Measurements from ENCODE around the gene WDR37.
"Not testable (repeated sequence)": the region's sequence is repeated elsewhere in the genome, so short reads cannot be mapped to it uniquely, and the experiment has no call there.

WDR37 gene, protein sequence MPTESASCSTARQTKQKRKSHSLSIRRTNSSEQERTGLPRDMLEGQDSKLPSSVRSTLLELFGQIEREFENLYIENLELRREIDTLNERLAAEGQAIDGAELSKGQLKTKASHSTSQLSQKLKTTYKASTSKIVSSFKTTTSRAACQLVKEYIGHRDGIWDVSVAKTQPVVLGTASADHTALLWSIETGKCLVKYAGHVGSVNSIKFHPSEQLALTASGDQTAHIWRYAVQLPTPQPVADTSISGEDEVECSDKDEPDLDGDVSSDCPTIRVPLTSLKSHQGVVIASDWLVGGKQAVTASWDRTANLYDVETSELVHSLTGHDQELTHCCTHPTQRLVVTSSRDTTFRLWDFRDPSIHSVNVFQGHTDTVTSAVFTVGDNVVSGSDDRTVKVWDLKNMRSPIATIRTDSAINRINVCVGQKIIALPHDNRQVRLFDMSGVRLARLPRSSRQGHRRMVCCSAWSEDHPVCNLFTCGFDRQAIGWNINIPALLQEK

DNA sequence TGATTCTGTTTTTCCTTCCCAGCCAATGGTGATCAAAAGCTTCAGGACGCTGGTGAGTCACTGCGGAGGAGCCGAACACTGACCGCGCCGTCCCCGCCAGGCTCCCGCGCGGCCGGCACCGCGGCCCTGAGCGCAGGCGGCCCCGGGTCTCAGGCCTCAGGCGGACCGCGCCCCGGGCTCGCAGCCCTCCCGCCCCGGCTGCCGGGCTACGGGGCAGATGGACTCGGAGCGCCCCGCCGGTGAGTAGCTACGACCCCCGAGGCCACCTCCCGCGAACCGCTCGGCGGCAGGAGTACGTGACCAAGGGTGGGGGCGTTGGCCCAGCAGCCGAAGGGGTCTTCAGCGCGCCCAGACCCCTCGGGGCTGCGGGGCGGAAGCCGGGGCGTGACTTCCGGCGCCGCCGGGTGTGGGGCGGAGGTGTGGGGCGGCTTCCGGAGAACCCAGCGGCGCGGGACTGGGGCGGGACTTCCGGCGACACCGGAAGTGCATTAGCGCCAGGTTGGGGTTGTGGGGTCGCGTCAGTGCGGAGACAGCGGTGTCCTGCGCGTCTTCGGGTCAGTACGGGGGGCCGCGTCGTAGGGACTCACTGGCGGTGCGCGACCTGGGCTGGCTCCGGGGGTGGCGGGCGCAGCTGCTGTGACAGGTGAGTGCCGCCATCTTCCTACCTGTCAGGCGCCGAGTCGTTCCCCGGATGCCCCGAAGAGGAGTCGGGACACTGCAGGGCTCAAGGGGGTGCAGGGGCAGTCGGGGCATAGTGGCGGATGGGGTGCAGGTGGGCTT, at the start of gene WDR37:
Gene WDR37, plus strand, starts transcription at position 60 of the 780 bp plus-strand sequence. CDS start 15,771 bp downstream, outside the sequence.
- DNase-seq (ENCODE audit: low read depth in 2 of 2) = peak; percentile 78 to 82

GRCh38 chr10:1006573-1006972, 49.6 kb upstream of the WDR37 start:
- no peak for DNase-seq (ENCODE audit: low read depth in 2 of 2)

- DNase-seq (ENCODE audit: low read depth in 2 of 2) = no peak
Observed at GRCh38 chr10:1007583-1007982, 48.6 kb upstream of the WDR37 start.

GRCh38 chr10:1009071-1009494, 47.1 kb upstream of the WDR37 start:
- no peak for DNase-seq (ENCODE audit: low read depth in 2 of 2)

- not testable (repeated sequence) for DNase-seq (ENCODE audit: low read depth in 2 of 2)
Observed at GRCh38 chr10:1009947-1010346, 46.2 kb upstream of the WDR37 start.

- no peak for DNase-seq (ENCODE audit: low read depth in 2 of 2)
Observed at GRCh38 chr10:1010703-1011102, 45.5 kb upstream of the WDR37 start.

DNA sequence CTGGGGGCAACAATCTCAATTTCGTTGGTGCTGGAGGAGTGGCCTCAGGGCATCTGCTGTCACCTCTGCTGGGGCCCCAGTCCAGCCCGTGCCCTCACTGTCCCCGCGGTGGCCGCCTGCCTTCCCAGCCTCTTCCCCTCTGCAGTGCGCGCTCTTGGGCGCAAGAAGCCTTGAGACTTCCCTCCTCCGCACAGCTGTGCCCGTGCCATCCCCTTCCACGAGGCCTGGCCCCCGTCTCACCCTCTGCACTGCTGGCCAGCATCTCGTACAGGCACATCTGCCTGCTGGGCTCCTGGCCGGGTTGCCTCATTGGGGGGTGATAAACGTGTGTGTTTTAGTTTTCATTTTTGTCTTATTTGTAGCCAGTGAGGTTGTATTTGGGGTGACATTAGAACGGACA, 44.5 kb upstream of the WDR37 start:
- DNase-seq (ENCODE audit: low read depth in 2 of 2) = no peak

DNA sequence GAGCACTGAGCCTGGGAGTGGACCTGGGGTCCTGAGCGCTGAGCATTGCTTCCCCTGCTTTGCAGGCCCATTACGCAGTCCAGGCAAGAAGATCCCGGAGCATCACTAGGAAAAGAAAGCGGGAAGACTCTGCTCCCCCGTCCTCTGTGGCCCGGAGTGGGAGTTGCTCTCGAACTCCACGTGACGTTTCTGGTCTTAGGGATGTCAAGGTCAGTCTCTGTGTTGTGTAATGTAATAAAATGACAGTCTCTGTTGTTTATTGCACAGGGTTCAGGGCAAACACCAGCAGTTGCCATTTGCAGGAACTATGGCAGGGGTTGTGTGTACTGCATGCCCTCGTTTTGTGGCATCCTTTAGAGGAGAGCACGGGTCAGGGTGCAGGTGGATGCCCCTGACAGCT, 40.5 kb upstream of the WDR37 start:
- no peak for DNase-seq (ENCODE audit: low read depth in 2 of 2)

DNA sequence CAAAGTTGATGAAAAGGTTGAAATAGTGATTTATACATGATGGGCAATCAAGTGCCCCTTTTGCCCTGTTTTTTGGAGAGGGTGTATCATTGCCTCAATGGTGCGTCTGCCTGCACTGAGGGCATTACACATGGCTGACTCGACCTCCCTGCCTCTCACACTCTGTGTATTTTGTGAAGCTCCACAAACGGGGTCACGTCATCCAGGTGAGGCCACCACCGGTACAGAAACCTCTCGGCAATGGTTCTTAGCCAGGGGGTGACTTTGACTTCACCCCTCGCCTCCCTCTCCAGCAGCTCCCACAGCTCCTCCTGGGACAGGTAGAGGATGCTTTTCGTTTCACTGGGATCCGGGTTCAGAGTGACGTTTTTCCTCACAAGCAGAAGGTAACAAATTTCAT, 36.8 kb upstream of the WDR37 start:
- DNase-seq (ENCODE audit: low read depth in 2 of 2) = no peak

- no peak for DNase-seq (ENCODE audit: low read depth in 2 of 2)
Observed at GRCh38 chr10:1020460-1020859, 35.7 kb upstream of the WDR37 start.

DNA sequence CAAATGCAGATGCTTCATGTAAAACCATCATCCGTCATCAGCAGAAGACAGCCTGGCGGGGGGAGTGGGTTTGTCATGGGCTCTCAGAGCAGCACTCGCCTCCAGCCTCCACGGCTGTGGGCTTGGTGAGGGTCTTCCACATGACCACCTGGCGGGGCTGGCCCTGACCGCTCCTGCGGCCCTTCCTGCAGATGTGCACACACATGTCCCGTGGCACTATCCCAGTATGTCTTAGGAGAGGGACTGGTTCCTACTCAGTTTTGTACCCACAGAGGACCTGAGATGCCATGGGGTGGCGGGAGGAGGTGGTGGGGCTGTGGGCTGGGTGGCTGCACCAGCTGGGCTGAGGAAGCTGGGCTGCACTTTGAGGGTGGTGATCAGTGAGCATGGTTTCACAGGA, 35.2 kb upstream of the WDR37 start:
- DNase-seq (ENCODE audit: low read depth in 2 of 2) = no peak

- DNase-seq (ENCODE audit: low read depth in 2 of 2) = no peak
Observed at GRCh38 chr10:1022413-1022812, 33.8 kb upstream of the WDR37 start.

DNA sequence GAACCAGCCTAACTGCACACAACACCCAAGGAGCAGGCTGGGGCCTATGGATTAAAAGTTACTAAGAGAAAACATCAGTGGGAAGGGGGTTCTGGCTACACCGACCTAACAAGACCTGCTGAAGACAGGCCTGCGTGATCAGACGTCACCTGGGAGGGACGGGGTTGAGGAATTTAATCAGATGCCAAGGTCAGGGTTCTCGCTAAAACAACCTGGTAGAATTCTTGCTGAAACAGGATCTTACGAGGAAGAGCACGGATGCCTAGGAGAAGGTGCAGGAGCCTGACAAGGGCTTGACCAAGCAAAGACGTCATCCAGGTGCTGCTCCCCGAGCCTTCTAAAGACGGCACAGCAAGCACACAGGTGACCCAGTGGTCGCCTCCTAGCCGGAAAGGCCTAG, 32.1 kb upstream of the WDR37 start:
- DNase-seq (ENCODE audit: low read depth in 2 of 2) = no peak

- no peak for DNase-seq (ENCODE audit: low read depth in 2 of 2)
Observed at GRCh38 chr10:1025683-1026082, 30.5 kb upstream of the WDR37 start, which contains the start of gene IDI2. Gene IDI2, minus strand, starts transcription at chr10:1025859. Its CDS starts 1,136 bp downstream, at chr10:1024723.

GRCh38 chr10:1026578-1026977, 29.6 kb upstream of the WDR37 start:
- no peak for DNase-seq (ENCODE audit: low read depth in 2 of 2)

GRCh38 chr10:1029838-1030237, 26.3 kb upstream of the WDR37 start:
- no peak for DNase-seq (ENCODE audit: low read depth in 2 of 2)

DNA sequence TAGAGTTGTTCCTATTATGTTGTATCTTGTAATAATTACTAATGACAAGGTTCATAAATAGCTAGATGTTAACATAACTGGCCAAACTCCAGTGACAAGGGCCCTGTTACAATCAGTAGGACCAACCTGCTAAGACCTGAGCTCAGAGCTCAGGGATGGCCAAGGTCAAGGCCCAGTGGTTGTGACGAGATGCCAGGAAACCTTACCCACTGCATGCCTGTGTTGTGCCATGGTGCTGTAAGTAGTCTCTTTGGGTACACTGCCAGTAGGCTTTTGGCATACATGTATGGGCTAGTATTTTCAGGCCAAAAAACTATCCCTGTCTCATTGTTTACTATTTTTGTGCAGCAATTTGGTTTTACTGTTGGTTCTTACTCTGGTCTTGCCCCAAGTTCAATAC, 22.6 kb upstream of the WDR37 start:
- no peak for DNase-seq (ENCODE audit: low read depth in 2 of 2)

- no peak for DNase-seq (ENCODE audit: low read depth in 2 of 2)
Observed at GRCh38 chr10:1034758-1035157, 21.4 kb upstream of the WDR37 start.

GRCh38 chr10:1035201-1035600, 21.0 kb upstream of the WDR37 start:
- DNase-seq (ENCODE audit: low read depth in 2 of 2) = no peak

GRCh38 chr10:1036341-1036791, 19.8 kb upstream of the WDR37 start:
- no peak for DNase-seq (ENCODE audit: low read depth in 2 of 2)

- no peak for DNase-seq (ENCODE audit: low read depth in 2 of 2)
Observed at GRCh38 chr10:1037098-1037497, 19.1 kb upstream of the WDR37 start.

DNA sequence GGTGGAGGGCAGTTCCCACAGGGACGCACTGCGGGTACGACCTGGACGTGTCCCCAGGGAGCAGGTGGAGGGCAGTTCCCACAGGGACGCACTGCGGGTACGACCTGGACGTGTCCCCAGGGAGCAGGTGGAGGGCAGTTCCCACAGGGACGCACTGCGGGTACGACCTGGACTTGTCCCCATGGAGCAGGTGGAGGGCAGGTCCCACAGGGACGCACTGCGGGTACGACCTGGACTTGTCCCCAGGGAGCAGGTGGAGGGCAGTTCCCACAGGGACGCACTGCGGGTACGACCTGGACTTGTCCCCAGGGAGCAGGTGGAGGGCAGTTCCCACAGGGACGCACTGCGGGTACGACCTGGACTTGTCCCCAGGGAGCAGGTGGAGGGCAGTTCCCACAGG, 17.4 kb upstream of the WDR37 start:
- DNase-seq (ENCODE audit: low read depth in 2 of 2) = not testable (repeated sequence)

GRCh38 chr10:1040133-1040532, 16.1 kb upstream of the WDR37 start:
- no peak for DNase-seq (ENCODE audit: low read depth in 2 of 2)

All from activated CD4-positive, alpha-beta T cell treated with anti-CD3 and anti-CD28 coated beads for 24 hours (primary cell).